NCI-H345 treated with DMSO at 0.1 percent for 48 hours (cell line): ENCODE measurements around the gene TMEM87A.
"Not testable (repeated sequence)": the region's sequence is repeated elsewhere in the genome, so short reads cannot be mapped to it uniquely, and the experiment has no call there.

Experiments used
- DNase-seq: peaks from one replicate; lab custom pipeline; 2025; ENCODE audit not compliant: unreplicated experiment; lab: John Stamatoyannopoulos, UW

TMEM87A gene

DNA sequence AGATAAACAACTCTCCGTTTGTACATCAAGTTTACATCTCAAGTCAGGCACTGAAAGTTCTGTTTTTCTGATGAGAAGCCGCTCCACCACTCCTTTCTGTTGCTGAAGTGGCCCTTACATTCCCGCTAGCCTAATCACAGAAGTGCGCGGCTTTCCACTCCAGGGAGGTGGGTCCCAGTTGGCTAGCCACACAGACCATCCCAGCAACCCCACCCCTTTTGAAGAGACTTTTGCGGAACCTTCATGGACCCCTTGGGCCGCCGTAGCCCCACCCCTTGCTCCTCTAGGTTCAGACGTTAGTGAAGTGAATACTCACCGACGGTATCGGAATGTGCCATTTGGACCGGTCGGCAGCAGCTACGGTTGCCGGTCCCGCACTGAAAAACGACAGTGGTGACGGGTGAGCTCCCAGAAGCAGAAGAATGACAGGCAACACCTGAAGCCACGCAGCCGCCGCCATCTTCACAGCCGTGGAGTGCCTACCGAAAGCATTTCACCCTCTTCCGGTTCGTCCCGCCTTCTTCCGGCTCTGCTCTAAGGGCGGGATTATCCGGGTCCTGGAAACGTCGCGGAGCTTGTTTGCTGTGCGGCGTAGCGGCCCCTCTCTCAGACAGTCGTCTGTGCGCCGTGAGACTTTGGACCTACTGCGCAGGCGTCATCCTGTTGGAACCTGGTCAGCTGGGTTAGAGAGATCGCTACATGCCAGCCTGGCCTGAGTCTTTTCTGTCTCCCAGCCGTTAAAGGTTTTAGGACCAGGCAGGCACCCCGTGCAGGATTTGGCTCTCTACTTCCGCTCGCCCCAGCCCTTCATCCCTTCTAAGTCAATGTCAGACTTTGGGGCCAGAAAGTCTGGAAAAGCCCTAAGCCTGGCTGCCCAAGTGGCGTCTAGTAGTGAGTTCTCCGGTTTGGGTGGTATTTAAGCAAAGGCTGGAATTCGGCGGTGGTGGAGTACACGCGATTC, at the start of gene TMEM87A, which contains the start of gene GANC:
Gene TMEM87A, minus strand, starts transcription at position 495 of the 961 bp plus-strand sequence. Its CDS starts 35 bp downstream, at position 460.
Gene GANC, plus strand, starts transcription at position 263 of the 961 bp plus-strand sequence. CDS start 1,281 bp downstream, outside the sequence.
- peak; percentile 90 for DNase-seq

DNA sequence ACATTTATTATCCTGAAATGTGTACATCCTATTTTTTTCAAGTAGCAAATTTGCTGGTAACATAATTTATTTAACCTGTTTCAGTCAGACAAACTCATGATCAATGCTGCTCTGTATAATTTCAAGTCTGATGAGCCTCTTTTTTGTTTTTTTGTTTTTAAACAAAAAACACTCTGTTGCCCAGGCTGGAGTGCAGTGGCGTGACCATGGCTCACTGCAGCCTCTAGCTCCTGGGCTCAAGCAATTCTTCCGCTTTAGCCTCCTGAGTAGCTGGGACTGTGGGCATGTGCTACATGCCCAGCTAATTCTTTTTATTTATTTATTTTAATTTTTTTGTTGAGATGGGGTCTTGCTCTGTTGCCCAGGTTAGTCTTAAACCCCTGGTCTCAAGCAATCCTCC, 46.0 kb upstream of the TMEM87A start:
- no peak for DNase-seq

- DNase-seq = not testable (repeated sequence)
These were observed 43.1 kb upstream of the TMEM87A start for GRCh38 chr15:42316282-42316805.

DNA sequence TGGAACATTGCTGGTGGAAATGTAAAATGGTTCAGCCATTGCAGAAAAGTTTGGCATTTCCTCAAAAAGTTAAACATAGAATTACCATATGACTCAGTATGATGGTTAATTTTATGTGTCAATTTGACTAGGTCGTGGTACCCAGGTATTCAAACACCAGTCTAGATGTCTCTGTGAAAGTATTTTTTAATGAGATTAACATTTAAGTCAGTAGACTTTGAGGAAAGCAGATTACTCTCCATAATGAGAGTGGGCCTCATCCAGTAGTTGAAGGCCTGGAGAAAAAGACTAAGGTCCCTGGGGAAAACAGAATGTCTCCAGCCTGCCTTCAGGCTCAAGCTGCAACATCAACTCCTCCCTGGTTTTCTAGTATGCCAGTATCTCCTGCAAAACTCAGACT, 42.3 kb upstream of the TMEM87A start:
- DNase-seq = no peak

DNA sequence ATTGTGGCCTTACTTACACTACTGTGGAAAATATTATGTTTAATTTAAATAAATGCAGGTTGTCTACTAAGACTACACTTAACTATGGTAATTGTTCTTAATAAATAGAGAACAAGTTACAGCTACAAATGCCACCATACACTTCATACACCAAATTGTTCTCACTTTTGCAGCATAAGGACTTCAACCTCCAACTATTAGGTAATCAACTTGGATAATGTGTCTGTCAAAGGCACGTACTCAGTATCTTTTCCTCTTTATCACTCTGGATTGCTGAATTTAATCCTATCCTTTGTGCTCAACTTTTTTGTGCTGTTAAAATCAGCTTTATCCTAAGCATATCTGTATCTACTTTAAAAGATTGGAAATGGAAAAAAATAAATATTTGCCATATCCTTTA, 41.6 kb upstream of the TMEM87A start:
- DNase-seq = no peak

- DNase-seq = no peak
These were observed 40.2 kb upstream of the TMEM87A start for GRCh38 chr15:42313463-42313862.

- DNase-seq = no peak
These were observed 33.4 kb upstream of the TMEM87A start for GRCh38 chr15:42306681-42307080.

DNA sequence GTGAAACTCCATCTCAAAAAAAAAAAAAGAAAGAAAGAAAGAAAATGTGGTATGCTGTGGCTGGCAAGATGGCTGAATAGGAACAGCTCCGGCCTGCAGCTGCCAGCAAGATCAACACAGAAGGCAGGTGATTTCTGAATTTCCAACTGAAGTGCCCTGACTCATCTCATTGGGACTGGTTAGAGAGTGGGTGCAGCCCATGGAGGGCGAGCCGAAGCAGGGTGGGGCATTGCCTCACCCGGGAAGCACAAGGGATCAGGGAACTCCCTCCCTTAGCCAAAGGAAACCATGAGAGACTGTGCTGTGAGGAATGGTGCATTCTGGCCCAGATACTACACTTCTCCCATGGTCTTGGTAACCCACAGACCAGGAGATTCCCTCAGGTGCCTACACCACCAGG, 27.8 kb upstream of the TMEM87A start:
- DNase-seq = not testable (repeated sequence)

DNA sequence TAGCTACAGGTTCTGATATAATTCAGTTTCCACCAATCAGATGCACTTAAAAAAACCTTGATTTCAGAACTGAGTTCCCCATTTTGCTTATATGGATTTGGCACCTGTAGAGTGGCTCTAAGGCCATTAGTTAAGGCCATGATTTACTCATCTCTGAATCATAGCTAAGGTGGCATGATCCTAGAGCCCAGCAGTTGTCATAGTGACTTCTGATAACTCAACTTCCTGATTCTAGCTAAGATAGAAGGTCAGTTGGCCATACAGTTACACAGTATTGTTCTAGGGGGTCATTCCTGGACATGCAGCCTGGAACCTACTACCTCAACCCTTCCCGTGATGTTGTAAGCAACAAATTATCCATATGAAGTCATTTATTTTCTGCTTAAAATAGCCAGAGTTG, 15.9 kb upstream of the TMEM87A start:
- no peak for DNase-seq

DNA sequence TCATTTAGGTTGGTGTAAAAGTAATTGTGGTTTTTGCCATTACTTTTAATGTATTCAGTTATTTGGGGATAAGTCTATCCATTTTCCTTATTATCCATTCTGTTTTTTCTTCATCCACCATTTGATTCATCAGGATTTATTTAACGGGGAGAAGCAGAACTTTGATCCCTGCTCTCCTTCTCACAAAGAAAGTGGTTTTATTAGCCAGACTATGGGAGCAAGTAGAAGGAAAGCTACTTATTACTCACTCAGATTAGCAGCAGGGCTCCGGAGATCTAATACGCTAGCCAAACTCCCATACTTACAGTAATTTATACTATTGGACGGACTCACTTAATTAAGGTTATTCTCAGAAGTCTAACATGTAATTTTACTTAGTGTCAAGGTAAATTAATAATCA, 14.7 kb upstream of the TMEM87A start:
- DNase-seq = no peak

- DNase-seq = no peak
These were observed 13.3 kb upstream of the TMEM87A start for GRCh38 chr15:42286445-42287029.

DNA sequence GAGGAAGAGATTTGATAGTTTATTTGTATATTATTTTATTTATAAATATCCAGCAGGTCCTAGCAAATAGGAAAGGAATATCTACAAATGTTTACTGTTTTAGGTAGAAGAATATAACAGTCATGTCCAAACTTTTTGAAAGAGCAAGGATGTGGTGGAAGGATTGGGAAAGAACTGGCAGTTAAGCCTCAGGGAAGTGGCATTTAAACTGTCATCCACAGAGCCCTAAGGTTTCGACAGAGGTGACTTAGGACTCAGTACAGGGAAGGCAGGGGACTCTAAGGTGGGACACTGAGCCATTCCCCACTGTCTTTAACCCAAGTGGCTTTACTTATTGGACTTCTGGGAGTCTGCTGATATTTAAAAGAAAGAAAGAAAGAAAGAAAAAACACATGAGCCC, 11.8 kb upstream of the TMEM87A start:
- no peak for DNase-seq

- no peak for DNase-seq
These were observed 11.3 kb upstream of the TMEM87A start for GRCh38 chr15:42284551-42284950.

DNA sequence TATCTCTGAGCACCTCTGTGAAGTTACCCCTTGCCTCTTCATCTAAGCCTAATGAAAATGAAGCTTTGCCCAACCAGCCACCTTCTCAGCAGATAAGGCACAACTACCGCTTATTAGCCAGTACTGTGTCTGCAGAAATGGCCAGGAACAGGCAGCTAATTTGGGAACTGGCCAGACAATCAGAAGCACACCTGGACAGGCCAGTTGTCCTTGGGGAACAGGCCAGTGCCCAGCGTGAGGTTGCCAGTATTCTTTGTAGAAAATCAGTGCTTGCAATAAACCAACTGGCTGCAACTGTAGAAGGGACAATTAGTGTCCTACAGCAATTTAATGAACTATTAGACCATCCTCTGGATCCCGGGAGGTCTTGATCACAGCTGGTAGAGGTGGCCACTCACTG, 10.4 kb upstream of the TMEM87A start:
- no peak for DNase-seq

DNA sequence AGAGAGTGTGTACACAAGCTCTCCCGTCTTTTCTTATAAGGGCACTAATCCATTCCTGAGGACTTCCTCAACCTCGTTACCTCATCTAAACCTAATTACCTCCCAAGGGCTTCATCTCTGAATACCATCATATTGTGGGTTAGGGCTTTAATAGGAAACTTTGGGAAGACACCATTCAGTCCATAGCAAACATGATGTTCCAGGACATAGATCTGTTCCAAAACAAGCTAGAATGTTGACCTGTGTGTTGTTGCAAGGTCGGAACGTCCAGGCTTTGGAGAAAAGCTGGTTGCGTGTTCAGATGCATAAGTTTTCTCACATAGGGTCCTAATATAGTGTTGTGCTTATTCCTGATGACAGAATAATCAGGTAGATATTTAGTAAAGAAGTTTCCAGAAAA, 9.7 kb upstream of the TMEM87A start:
- no peak for DNase-seq

- no peak for DNase-seq
These were observed 9.1 kb upstream of the TMEM87A start for GRCh38 chr15:42282344-42282743.

DNA sequence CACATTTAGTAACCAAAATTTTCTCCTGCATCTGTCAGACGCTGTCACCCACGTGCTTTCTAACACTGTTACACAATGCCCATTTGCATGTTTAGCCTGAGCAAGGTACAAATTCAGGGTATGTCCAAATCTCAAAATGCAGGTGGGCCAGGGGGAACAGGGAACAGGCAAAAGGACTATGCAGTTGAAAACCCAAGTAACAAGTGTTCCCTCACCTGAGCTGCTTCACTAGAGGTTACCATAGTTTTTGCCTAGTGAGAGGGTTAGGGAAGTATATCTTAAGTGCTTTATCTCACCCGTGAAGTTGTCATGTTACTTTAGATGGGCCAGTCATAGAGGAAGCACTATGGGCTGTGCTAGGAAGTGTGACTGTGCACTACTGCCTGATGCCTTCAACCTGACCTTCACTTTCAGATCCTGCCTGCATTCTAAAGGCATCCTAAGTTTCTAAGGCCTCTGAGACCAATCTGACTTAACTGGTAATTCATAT, 6.0 kb upstream of the TMEM87A start:
- DNase-seq = no peak

GRCh38 chr15:42276762-42277161, 3.5 kb upstream of the TMEM87A start:
- no peak for DNase-seq

GRCh38 chr15:42275780-42276391, 2.7 kb upstream of the TMEM87A start:
- no peak for DNase-seq

GRCh38 chr15:42274702-42274989, 1.4 kb upstream of the TMEM87A start:
- DNase-seq = no peak

- peak; percentile 7 for DNase-seq
These were observed 868 bp upstream of the TMEM87A start for GRCh38 chr15:42273900-42274701.
